ENCODE results near the gene CXorf58. TPM values are rescaled to one million over a fixed set of nuclear protein-coding genes. Genes with fewer than 3 reads are reported as not detected.
A peak's percentile ranks its signal among the peaks of the same experiment; 100 is the strongest.

The CXorf58 gene
- total and polyA plus RNA-seq, 9 of the 15 experiments (the other 6 are each of a cell fraction or from before 2014, with no cell fraction given): 0.10 to 0.27 (median 0.16) TPM; not detected in 3

DNA sequence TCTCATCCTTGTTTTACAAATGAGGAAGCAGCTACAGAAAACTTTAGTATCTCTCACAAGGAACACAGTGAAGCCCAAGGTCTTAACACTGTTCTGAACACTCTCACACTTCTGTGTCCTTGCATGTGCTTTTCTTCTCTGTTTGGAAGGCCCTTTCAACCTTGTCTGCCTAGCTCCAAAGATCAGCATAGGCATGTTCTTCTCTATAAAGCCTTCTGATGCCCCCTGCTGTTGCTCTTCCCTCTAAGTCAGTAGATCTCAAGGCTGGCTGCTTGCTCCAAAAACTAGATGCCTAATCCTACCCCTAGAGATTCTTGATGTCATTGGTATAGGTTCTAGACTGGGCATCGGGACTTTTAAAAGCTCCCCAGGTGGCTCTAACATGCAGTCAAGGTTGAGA lies 6.0 kb upstream of the CXorf58 start:
- CTCF ChIA-PET (ENCODE audit: low intra/inter-chr PET ratio): interaction anchor here (1.1 to 4.0 kb wide), 4 partner anchors 120 to 208 kb away, joined by 4 to 74 read pairs (median 32); partner anchors contain the start of gene SAT1
- Histone ChIP-seq H3K9me3 (replicated peaks; ENCODE audit: control insufficient read depth, insufficient read depth, low read depth, low read length) (no peaks in the 10 kb centered on the region), H3K79me2 (ENCODE audit: control insufficient read depth, insufficient read depth, low read length) (peaks cover 43% of the 10 kb centered on the region), H3K36me3 (ENCODE audit: control insufficient read depth, insufficient read depth, low read length) (peaks cover 6% of the 10 kb centered on the region; the same call in 1 of the 3 replicates), H3K27me3 (ENCODE audit: control insufficient read depth in 2 of 2, insufficient read depth in 2 of 2, low read length in 2 of 2) (no peaks in the 10 kb centered on the region), H3K27ac (ENCODE audit: extremely low read depth, low read depth, low read length) (no peak overlapping the region), H3K4me3 (no peak overlapping the region), H3K4me2 (ENCODE audit: insufficient read depth, low read length) (no peak overlapping the region), H4K20me1 (replicated peaks; ENCODE audit: control insufficient read depth, insufficient read depth, low read length) (peaks cover 3% of the 10 kb centered on the region), H3K9ac (ENCODE audit: insufficient read depth in 1 of 2, low read depth in 2 of 2, low read length in 2 of 2) (no peak overlapping the region), H3K9me1 (ENCODE audit: control insufficient read depth, insufficient read depth, low read length) (no peaks in the 10 kb centered on the region), H3K4me1 (replicated peaks in 1 of 2; ENCODE audit: control insufficient read depth in 2 of 2, insufficient read depth in 2 of 2, low read length in 2 of 2) (peaks cover 2 to 18% of the 10 kb centered on the region in 2 experiments; a peak in 3 of 5 replicates), H2AFZ (ENCODE audit: low read depth, low read length) (no peak overlapping the region)
- FAIRE-seq: peak; percentile 77
- ATAC-seq: peak; percentile 94
- WGBS (ENCODE audit: insufficient coverage, low coverage, missing lambda C conversion rate): 0% methylated on average over 1 of the region's 1 CpG
- peak; percentile 13 to 75 (median 36) for DNase-seq (ENCODE audit: extremely low read depth in 1 of 4, low spot score in 3 of 4)
- intact Hi-C loops (cut with micrococcal nuclease) (loop anchor here (1.0 to 5.0 kb wide), 4 partner anchors 60 to 208 kb away; partner anchors contain the start of gene SAT1), in situ Hi-C loops (cut with MboI) (loop anchor here (5.0 kb wide), 3 partner anchors 120 to 210 kb away; partner anchors contain the start of gene SAT1)
- POLR2A ChIA-PET: interaction anchor here (0.6 to 1.8 kb wide), 10 partner anchors 13 to 1813 kb away, joined by 3 to 21 read pairs (median 3); partner anchors contain the start of gene SAT1
- BruUV-seq (replicated peaks): no TSS peak
- TF ChIP-seq MAFK (IDR thresholded peaks at IDR 0.05; ENCODE audit: low read length) (no peak), SIN3B (IDR thresholded peaks at IDR 0.05; ENCODE audit: low read depth) (no peak), HNRNPH1 (optimal IDR thresholded peaks at IDR 0.05; ENCODE audit: low read depth, low read length) (no peak), ZNF717 (CRISPR knock-in tag; IDR thresholded peaks at IDR 0.05) (no peak), MYBL2 (IDR thresholded peaks at IDR 0.05; ENCODE audit: low read depth) (no peak), MYBL2 (CRISPR knock-in tag; IDR thresholded peaks at IDR 0.05; ENCODE audit: borderline replicate concordance) (no peak), NEUROD1 (IDR thresholded peaks at IDR 0.05; ENCODE audit: borderline replicate concordance, low read depth, low read length, partially characterized antibody) (no peak), MEF2D (tag; conservative IDR thresholded peaks at IDR 0.05; ENCODE audit: low read depth) (no peak)
- TF ChIP-seq, protein P1, sequence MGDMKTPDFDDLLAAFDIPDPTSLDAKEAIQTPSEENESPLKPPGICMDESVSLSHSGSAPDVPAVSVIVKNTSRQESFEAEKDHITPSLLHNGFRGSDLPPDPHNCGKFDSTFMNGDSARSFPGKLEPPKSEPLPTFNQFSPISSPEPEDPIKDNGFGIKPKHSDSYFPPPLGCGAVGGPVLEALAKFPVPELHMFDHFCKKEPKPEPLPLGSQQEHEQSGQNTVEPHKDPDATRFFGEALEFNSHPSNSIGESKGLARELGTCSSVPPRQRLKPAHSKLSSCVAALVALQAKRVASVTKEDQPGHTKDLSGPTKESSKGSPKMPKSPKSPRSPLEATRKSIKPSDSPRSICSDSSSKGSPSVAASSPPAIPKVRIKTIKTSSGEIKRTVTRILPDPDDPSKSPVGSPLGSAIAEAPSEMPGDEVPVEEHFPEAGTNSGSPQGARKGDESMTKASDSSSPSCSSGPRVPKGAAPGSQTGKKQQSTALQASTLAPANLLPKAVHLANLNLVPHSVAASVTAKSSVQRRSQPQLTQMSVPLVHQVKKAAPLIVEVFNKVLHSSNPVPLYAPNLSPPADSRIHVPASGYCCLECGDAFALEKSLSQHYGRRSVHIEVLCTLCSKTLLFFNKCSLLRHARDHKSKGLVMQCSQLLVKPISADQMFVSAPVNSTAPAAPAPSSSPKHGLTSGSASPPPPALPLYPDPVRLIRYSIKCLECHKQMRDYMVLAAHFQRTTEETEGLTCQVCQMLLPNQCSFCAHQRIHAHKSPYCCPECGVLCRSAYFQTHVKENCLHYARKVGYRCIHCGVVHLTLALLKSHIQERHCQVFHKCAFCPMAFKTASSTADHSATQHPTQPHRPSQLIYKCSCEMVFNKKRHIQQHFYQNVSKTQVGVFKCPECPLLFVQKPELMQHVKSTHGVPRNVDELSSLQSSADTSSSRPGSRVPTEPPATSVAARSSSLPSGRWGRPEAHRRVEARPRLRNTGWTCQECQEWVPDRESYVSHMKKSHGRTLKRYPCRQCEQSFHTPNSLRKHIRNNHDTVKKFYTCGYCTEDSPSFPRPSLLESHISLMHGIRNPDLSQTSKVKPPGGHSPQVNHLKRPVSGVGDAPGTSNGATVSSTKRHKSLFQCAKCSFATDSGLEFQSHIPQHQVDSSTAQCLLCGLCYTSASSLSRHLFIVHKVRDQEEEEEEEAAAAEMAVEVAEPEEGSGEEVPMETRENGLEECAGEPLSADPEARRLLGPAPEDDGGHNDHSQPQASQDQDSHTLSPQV (IDR thresholded peaks at IDR 0.05): peak; percentile 41; the same call in 1 of the 2 replicates
- TF ChIP-seq, protein P2, sequence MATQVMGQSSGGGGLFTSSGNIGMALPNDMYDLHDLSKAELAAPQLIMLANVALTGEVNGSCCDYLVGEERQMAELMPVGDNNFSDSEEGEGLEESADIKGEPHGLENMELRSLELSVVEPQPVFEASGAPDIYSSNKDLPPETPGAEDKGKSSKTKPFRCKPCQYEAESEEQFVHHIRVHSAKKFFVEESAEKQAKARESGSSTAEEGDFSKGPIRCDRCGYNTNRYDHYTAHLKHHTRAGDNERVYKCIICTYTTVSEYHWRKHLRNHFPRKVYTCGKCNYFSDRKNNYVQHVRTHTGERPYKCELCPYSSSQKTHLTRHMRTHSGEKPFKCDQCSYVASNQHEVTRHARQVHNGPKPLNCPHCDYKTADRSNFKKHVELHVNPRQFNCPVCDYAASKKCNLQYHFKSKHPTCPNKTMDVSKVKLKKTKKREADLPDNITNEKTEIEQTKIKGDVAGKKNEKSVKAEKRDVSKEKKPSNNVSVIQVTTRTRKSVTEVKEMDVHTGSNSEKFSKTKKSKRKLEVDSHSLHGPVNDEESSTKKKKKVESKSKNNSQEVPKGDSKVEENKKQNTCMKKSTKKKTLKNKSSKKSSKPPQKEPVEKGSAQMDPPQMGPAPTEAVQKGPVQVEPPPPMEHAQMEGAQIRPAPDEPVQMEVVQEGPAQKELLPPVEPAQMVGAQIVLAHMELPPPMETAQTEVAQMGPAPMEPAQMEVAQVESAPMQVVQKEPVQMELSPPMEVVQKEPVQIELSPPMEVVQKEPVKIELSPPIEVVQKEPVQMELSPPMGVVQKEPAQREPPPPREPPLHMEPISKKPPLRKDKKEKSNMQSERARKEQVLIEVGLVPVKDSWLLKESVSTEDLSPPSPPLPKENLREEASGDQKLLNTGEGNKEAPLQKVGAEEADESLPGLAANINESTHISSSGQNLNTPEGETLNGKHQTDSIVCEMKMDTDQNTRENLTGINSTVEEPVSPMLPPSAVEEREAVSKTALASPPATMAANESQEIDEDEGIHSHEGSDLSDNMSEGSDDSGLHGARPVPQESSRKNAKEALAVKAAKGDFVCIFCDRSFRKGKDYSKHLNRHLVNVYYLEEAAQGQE (IDR thresholded peaks at IDR 0.05; ENCODE audit: borderline replicate concordance): peak; percentile 90
- TF ChIP-seq, protein P2 (CRISPR knock-in tag; IDR thresholded peaks at IDR 0.05; ENCODE audit: low read depth): no peak
